Peyer's patch (tissue), 4 donors: ENCODE results near the gene KCNMA1.

Experiments
- POLR2A ChIP-seq, 2 donors: fragments of 450-650 bp; IDR thresholded peaks; one replicate each; pipeline ENCODE4 v1.5.1; 2017; ENCODE audit warnings: antibody characterized with exemption in 2 of 2, mild to moderate bottlenecking in 2 of 2, moderate library complexity in 2 of 2
- TF ChIP-seq, protein P1 (sequence below), 6 experiments: fragments of 450-650 bp in 4 of 6; fragments of 200-600 bp in 2 of 6; sonication (generic) in 1 of 6; IDR thresholded peaks; one replicate each; pipeline ENCODE4 v1.5.1; 2017 to 2019; ENCODE audit warnings: antibody characterized with exemption in 6 of 6, mild to moderate bottlenecking in 3 of 6, moderate library complexity in 1 of 6

DNA sequence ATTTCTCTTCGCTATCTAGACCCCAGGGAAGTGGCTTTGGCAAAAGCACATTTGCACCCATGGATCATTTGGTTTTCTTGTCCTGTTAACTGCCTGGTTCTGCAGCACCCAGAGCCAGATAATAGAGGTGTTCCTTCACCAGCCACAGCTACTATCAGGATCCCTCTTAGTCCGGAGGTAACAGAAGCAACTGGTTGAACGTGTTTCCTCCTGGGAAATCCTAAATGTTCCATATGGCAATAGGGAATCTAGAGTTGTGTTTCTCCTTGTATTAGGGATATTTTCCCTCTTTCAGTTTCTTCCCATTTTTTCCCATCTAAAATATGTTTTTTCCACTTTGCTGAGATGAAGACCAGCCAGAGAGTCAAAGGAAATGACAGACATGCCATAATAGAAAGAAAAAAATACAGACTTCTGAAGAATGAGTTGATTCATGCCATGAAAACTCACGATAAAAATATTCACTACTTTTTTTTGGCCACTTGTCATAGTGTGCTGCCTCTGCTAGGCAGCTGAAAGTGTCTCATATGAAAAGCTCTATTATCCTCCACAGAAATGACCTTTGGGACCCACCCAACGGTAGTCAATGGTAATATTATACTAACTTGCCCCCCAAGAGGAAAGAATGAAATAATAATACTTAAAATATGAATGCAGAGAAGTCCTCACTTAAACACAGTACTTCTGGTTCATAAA, 472.8 kb downstream of the KCNMA1 start:
- TF ChIP-seq, protein P1, sequence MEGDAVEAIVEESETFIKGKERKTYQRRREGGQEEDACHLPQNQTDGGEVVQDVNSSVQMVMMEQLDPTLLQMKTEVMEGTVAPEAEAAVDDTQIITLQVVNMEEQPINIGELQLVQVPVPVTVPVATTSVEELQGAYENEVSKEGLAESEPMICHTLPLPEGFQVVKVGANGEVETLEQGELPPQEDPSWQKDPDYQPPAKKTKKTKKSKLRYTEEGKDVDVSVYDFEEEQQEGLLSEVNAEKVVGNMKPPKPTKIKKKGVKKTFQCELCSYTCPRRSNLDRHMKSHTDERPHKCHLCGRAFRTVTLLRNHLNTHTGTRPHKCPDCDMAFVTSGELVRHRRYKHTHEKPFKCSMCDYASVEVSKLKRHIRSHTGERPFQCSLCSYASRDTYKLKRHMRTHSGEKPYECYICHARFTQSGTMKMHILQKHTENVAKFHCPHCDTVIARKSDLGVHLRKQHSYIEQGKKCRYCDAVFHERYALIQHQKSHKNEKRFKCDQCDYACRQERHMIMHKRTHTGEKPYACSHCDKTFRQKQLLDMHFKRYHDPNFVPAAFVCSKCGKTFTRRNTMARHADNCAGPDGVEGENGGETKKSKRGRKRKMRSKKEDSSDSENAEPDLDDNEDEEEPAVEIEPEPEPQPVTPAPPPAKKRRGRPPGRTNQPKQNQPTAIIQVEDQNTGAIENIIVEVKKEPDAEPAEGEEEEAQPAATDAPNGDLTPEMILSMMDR (IDR thresholded peaks at IDR 0.05), result no peak
- TF ChIP-seq POLR2A (IDR thresholded peaks at IDR 0.05), result no peak
